ENCODE data around the gene PHF8.

- TF ChIP-seq CTCF (conservative IDR thresholded peaks at IDR 0.05; ENCODE audit: low read depth, low read length) (no peak), EZH2 (IDR thresholded peaks at IDR 0.05; ENCODE audit: borderline replicate concordance, low read depth, low read length, poor library complexity, severe bottlenecking) (no peak)
Measured at GRCh38 chrX:54045563-54046228, 1.4 kb upstream of the PHF8 start.

Data from A673 (cell line).